LNCAP (cell line): ENCODE data around the gene VPS13C.

ENCODE experiments used
- TF ChIP-seq, protein P1 (sequence below): fragments of 450-650 bp; IDR thresholded peaks from 2 replicates; pipeline ENCODE4 v1.5.1; 2017; ENCODE audit warnings: mild to moderate bottlenecking

The VPS13C gene

DNA sequence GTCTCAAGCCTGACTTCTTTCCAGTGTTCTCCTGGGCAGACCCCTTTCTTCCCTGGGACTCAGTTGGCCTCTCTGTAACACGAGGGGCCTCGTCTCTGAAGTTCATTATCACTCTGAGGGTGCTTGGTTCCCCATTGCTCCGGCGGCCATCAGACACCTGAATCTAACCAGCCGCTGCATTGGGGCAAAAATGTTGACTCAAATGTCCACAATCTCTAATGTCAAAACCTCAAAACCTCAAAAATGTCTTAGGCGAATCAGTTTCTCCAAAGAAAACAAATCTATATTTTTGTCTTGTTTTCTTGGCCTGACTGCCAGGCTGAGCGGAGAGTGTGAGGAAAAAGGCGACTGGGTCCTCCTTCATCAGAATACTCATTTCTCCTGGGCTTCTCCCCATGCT, 220.7 kb downstream of the VPS13C start:
- TF ChIP-seq, protein P1, sequence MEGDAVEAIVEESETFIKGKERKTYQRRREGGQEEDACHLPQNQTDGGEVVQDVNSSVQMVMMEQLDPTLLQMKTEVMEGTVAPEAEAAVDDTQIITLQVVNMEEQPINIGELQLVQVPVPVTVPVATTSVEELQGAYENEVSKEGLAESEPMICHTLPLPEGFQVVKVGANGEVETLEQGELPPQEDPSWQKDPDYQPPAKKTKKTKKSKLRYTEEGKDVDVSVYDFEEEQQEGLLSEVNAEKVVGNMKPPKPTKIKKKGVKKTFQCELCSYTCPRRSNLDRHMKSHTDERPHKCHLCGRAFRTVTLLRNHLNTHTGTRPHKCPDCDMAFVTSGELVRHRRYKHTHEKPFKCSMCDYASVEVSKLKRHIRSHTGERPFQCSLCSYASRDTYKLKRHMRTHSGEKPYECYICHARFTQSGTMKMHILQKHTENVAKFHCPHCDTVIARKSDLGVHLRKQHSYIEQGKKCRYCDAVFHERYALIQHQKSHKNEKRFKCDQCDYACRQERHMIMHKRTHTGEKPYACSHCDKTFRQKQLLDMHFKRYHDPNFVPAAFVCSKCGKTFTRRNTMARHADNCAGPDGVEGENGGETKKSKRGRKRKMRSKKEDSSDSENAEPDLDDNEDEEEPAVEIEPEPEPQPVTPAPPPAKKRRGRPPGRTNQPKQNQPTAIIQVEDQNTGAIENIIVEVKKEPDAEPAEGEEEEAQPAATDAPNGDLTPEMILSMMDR, result no peak

DNA sequence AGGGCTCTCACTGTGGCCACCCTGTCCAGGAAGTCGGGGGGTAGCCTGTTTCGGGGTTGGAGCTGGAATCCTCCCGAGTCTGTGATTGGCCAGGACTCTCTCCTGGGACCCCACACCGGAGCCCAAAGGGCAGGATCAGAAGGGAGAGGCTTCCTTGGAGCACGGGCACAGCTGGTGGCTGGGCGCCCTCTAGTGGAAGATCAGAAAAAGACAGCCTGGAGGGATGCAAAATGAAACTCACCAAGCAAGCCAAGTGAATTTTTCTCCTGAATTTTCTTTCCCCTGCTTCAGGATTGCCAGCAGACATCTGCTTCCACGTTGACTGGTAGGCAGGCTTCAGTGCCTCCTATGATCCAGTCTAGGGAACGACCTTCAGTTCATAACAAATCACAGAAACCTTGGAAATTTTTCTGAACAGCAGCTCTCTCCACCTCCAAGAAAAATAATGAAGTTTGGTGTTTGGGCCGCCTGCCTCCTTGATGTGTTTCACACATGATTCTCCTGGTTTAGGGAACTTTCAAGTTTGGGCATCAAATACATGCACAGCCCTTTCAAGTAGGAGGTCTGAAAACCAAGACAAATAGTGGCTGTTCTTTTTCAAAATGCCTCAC, 224.6 kb downstream of the VPS13C start:
- TF ChIP-seq, protein P1, result peak; percentile 86

DNA sequence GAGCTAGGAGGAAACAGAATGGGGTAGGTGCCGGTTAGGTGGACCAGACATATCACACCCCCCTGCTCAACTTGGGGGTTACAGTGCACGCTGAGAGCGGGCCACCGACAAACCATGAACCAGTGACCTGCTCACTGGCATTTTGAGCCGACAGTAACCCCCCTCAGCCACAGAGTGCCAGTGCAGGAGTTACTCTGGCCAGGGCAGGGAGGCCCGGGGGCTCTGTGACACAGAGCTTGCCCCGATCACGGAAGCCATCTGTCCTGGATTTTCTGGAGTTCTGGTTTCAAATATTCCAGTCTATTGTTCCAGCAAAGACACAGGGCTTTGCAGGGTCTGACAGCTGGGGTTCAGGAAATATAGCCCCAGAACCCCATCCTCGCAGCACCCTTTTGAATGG, 225.2 kb downstream of the VPS13C start:
- TF ChIP-seq, protein P1, result no peak

- TF ChIP-seq, protein P1, result peak; percentile 96
Observed at GRCh38 chr15:61834076-61834697, 226.1 kb downstream of the VPS13C start.

GRCh38 chr15:61832223-61832622, 228.0 kb downstream of the VPS13C start:
- TF ChIP-seq, protein P1, result no peak

DNA sequence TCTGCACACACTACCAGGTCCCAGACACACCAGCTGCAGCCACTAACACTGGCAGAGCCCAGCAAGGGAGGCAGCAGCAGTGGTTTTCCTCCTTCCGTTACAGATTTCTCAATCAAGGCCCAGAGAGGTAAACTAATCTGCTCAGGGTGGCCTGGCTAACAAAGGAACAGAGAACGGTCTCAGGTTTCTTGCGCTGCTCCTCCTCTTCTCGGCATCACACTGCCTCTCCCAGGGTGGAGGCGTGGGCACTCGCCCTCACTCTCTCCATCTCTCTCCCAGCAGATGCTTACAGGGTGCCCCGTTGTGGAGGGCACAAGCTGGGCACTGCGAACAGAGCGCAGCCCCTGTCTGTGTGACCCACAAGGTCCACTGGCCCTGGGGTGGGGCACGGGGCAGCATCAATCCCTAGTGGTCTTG, 228.7 kb downstream of the VPS13C start:
- TF ChIP-seq, protein P1, result no peak

GRCh38 chr15:61830536-61831330, 229.5 kb downstream of the VPS13C start:
- TF ChIP-seq, protein P1, result no peak
